Measurements from ENCODE around the gene SLC30A10. TPM values are rescaled to one million over a fixed set of nuclear protein-coding genes. Genes with fewer than 3 reads are reported as not detected.
"Not testable (repeated sequence)": the region's sequence is repeated elsewhere in the genome, so short reads cannot be mapped to it uniquely, and the experiment has no call there.

SLC30A10 gene
- total RNA-seq, 1 experiment from 2014 or later, result not detected

DNA sequence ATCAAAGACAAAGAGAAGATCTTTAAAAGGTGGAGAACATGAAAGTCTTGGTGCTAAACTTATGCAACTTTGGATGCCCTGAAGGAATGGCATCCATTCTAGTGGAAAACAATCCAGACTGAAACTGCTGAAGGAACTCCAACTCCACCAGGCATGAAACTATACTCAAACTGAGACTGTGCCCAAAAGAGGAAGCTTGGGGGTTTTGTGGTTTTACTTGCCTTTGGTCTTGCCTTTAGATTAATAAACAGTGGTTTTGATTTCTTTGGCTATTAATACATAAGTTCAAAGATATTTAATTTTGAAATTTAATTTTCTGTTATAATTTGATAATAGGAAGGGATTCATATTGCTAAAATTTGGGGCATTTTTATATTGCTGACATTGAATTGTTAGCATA lies 17.4 kb upstream of the SLC30A10 start:
- BruUV-seq (replicated peaks), result no TSS peak
- TF ChIP-seq, protein P1, sequence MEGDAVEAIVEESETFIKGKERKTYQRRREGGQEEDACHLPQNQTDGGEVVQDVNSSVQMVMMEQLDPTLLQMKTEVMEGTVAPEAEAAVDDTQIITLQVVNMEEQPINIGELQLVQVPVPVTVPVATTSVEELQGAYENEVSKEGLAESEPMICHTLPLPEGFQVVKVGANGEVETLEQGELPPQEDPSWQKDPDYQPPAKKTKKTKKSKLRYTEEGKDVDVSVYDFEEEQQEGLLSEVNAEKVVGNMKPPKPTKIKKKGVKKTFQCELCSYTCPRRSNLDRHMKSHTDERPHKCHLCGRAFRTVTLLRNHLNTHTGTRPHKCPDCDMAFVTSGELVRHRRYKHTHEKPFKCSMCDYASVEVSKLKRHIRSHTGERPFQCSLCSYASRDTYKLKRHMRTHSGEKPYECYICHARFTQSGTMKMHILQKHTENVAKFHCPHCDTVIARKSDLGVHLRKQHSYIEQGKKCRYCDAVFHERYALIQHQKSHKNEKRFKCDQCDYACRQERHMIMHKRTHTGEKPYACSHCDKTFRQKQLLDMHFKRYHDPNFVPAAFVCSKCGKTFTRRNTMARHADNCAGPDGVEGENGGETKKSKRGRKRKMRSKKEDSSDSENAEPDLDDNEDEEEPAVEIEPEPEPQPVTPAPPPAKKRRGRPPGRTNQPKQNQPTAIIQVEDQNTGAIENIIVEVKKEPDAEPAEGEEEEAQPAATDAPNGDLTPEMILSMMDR (IDR thresholded peaks at IDR 0.05; ENCODE audit: unreplicated experiment), result no peak
- ChIA-PET POLR2A (no interaction called here), CTCF (no interaction called here)
- H3K27me3 Mint-ChIP-seq (ENCODE audit: insufficient read depth, unreplicated experiment), result peaks cover 46% of the 10 kb centered on the region
- no peaks in the 10 kb centered on the region for H3K4me1 Mint-ChIP-seq (ENCODE audit: insufficient read depth, unreplicated experiment)
- H3K36me3 Mint-ChIP-seq (ENCODE audit: insufficient read depth, unreplicated experiment), result no peaks in the 10 kb centered on the region
- no peaks in the 10 kb centered on the region for H3K9me3 Mint-ChIP-seq (ENCODE audit: unreplicated experiment)
- no peak overlapping the region for H3K4me3 Mint-ChIP-seq (ENCODE audit: unreplicated experiment)
- intact Hi-C loops (cut with micrococcal nuclease), result no loop called here
- no peak for DNase-seq (ENCODE audit: unreplicated experiment)
- no peak overlapping the region for H3K27ac Mint-ChIP-seq (ENCODE audit: low read depth, unreplicated experiment)

DNA sequence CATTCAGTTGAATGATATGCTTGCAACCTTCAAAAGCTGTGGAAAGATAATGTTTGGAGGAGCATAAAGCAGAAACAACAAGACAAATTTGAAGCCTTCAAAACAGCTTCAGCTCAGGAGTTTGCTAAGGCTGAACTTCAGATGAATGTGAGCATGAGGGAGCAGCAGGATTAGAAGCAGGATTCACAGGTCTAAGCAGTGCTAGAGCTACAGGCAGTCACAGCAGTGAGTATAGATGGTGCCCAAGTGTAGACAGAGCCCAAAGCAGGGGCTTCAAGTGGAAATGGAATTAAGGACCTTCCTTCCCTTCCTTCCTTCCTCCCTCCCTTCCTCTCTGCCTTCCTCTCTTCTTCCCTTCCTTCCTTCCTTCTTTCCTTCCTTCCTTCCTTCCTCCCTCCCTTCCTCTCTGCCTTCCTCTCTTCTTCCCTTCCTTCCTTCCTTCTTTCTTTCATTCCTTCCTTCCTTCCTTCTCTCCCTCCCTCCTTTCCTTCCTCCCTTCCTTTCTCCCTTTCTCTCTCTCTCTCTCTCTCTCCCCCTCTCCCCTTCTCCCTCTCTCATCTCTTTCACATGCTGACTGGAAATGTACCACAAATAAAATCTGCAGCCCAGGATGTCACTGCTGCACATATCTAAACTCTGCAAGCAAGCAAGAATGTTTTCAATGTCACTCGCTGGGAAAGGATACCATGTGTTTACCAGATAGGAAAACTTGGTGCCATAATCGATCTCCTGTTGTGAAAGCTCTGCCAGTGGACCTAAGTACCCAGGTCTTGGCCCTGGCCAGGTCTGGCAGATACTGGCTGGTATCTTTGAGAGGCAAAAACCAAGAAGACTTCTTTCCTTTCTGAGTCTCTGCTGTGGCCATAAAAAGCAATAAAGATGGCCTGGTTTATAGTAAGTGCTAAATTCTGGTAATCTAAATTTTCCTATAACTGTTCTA lies 13.1 kb upstream of the SLC30A10 start:
- Mint-ChIP-seq H3K4me3 (ENCODE audit: unreplicated experiment) (no peak overlapping the region), H3K36me3 (ENCODE audit: insufficient read depth, unreplicated experiment) (no peaks in the 10 kb centered on the region), H3K27ac (ENCODE audit: low read depth, unreplicated experiment) (no peak overlapping the region), H3K4me1 (ENCODE audit: insufficient read depth, unreplicated experiment) (no peaks in the 10 kb centered on the region), H3K9me3 (ENCODE audit: unreplicated experiment) (no peaks in the 10 kb centered on the region), H3K27me3 (ENCODE audit: insufficient read depth, unreplicated experiment) (peaks cover 76% of the 10 kb centered on the region)
- no peak for DNase-seq (ENCODE audit: unreplicated experiment)
- no TSS peak for BruUV-seq (replicated peaks)
- TF ChIP-seq, protein P1 (IDR thresholded peaks at IDR 0.05; ENCODE audit: unreplicated experiment), result no peak
- intact Hi-C loops (cut with micrococcal nuclease), result no loop called here
- CTCF ChIA-PET, result interaction anchor here (0.6 to 0.7 kb wide), 2 partner anchors 95 to 139 kb away, joined by 3 read pairs; no protein-coding TSS in a partner anchor
- POLR2A ChIA-PET, result interaction anchor here (0.6 to 0.9 kb wide), 2 partner anchors 15 to 20 kb away, joined by 3 read pairs; no protein-coding TSS in a partner anchor

DNA sequence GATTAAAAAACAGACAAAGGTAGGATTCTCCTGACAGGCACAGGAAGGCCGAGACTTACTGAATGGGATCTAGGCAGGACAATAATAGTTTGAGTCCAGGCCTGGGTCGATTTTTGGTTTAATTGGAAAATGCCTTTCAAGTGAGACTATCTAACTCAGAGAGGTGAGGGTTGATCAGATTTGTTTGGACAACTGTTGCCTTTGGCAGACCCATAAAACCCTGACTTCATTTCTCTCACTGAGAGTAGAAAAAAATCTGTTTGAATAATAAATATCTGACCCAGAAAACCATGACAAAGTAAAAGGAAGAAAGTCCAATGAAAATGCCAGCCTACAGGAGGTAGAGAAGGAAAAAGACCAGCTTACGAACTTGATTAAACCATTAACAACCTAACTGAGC lies 12.3 kb upstream of the SLC30A10 start:
- no peak for DNase-seq (ENCODE audit: unreplicated experiment)
- Mint-ChIP-seq H3K4me3 (ENCODE audit: unreplicated experiment) (no peak overlapping the region), H3K27ac (ENCODE audit: low read depth, unreplicated experiment) (no peak overlapping the region), H3K9me3 (ENCODE audit: unreplicated experiment) (no peaks in the 10 kb centered on the region), H3K36me3 (ENCODE audit: insufficient read depth, unreplicated experiment) (no peaks in the 10 kb centered on the region), H3K4me1 (ENCODE audit: insufficient read depth, unreplicated experiment) (no peaks in the 10 kb centered on the region), H3K27me3 (ENCODE audit: insufficient read depth, unreplicated experiment) (peaks cover 72% of the 10 kb centered on the region)
- no TSS peak for BruUV-seq (replicated peaks)
- POLR2A ChIA-PET, result interaction anchor here (0.9 kb wide), 1 partner anchor 20 kb away, joined by 3 read pairs; no protein-coding TSS in a partner anchor
- intact Hi-C loops (cut with micrococcal nuclease), result no loop called here
- CTCF ChIA-PET, result interaction anchor here (0.6 to 1.4 kb wide), 2 partner anchors 38 to 138 kb away, joined by 3 read pairs; no protein-coding TSS in a partner anchor
- TF ChIP-seq, protein P1 (IDR thresholded peaks at IDR 0.05; ENCODE audit: unreplicated experiment), result no peak

DNA sequence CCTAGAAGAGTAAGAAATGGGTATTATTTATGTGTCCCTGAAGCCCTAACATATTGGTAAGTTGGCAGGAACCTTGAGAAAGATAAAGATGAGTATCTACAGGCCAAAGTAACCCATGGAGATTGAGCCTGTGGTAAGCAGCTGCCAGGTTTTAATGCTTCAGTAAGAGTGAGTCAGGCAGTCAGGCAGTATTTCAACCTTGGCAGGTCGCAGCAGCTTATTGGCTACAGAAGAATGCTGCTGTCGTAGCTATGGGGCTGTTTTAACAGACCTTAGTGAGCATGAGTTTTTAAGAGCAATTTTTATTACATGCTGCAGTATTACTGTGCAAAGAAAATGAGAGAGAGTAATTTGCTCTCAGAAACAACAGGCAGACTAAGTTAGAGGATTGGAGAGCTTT lies 10.3 kb upstream of the SLC30A10 start:
- ChIA-PET POLR2A (interaction anchor here (0.7 to 2.9 kb wide), 3 partner anchors 12 to 25 kb away, joined by 3 to 16 read pairs (median 4); no protein-coding TSS in a partner anchor), CTCF (interaction anchor here (0.7 to 1.3 kb wide), 6 partner anchors 12 to 1293 kb away, joined by 3 to 5 read pairs (median 3); no protein-coding TSS in a partner anchor)
- H3K27ac Mint-ChIP-seq (ENCODE audit: low read depth, unreplicated experiment), result no peak overlapping the region
- no peaks in the 10 kb centered on the region for H3K9me3 Mint-ChIP-seq (ENCODE audit: unreplicated experiment)
- intact Hi-C loops (cut with micrococcal nuclease), result no loop called here
- peaks cover 66% of the 10 kb centered on the region for H3K27me3 Mint-ChIP-seq (ENCODE audit: insufficient read depth, unreplicated experiment)
- DNase-seq (ENCODE audit: unreplicated experiment), result peak; percentile 56
- no peak overlapping the region for H3K4me3 Mint-ChIP-seq (ENCODE audit: unreplicated experiment)
- TF ChIP-seq, protein P1 (IDR thresholded peaks at IDR 0.05; ENCODE audit: unreplicated experiment), result no peak
- H3K4me1 Mint-ChIP-seq (ENCODE audit: insufficient read depth, unreplicated experiment), result no peaks in the 10 kb centered on the region
- BruUV-seq (replicated peaks), result no TSS peak
- H3K36me3 Mint-ChIP-seq (ENCODE audit: insufficient read depth, unreplicated experiment), result no peaks in the 10 kb centered on the region

DNA sequence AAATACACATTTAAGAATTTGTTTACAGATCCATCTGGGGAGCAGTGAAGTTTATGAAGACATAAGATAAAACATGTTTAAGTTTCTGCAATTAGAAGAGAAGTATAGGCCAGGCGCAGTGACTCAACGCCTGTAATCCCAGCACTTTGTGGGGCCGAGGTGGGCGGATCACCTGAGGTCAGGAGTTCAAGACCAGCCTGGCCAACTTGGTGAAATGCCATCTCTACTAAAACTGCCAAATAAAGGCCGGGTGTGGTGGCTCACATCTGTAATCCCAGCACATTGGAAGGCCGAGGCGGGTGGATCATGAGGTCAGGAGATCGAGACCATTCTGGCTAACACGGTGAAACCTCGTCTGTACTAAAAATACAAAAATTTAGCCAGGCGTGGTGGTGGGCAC lies 5.4 kb upstream of the SLC30A10 start:
- DNase-seq (ENCODE audit: unreplicated experiment); H3K36me3 Mint-ChIP-seq (ENCODE audit: insufficient read depth, unreplicated experiment); H3K9me3 Mint-ChIP-seq (ENCODE audit: unreplicated experiment); intact Hi-C loops (cut with micrococcal nuclease); BruUV-seq (replicated peaks); POLR2A ChIA-PET; H3K27ac Mint-ChIP-seq (ENCODE audit: low read depth, unreplicated experiment); H3K4me1 Mint-ChIP-seq (ENCODE audit: insufficient read depth, unreplicated experiment); H3K4me3 Mint-ChIP-seq (ENCODE audit: unreplicated experiment): not testable (repeated sequence)
- CTCF ChIA-PET, result interaction anchor here (0.7 kb wide), 3 partner anchors 11 to 1237 kb away, joined by 3 read pairs; no protein-coding TSS in a partner anchor
- peaks cover 34% of the 10 kb centered on the region for H3K27me3 Mint-ChIP-seq (ENCODE audit: insufficient read depth, unreplicated experiment)
